SU-DHL-6 (cell line): ENCODE measurements around the gene DCDC2.

Source experiments
- H2AFZ ChIP-seq: fragments of 200-600 bp; sonication (generic); 2 replicates; pipeline ENCODE4 v1.6.1; 2014; ENCODE audit warnings: low read depth, mild to moderate bottlenecking, moderate library complexity, mixed read lengths, antibody characterized with exemption, low read length; ENCODE audit not compliant: severe bottlenecking
- H3F3A ChIP-seq: fragments of 200-600 bp; shearing (Covaris generic); 2 replicates; pipeline ENCODE4 v1.6.0; 2016; ENCODE audit warnings: antibody characterized with exemption, mild to moderate bottlenecking; ENCODE audit not compliant: insufficient read depth
- H3K27ac ChIP-seq: fragments of 200-600 bp; sonication (generic); 2 replicates; pipeline ENCODE4 v1.5.1; 2016; ENCODE audit warnings: low read depth, mild to moderate bottlenecking, low read length, moderate library complexity, mixed read lengths
- H3K27me3 ChIP-seq: fragments of 200-600 bp; sonication (generic), shearing (Covaris generic); 2 replicates; pipeline ENCODE4 v1.6.0; 2014; ENCODE audit warnings: mild to moderate bottlenecking, low read length
- H3K36me3 ChIP-seq: fragments of 200-600 bp; sonication (generic); 2 replicates; pipeline ENCODE4 v1.6.1; 2014; ENCODE audit warnings: mild to moderate bottlenecking, low read length, mixed read lengths
- H3K4me2 ChIP-seq: fragments of 300-600, 200-600 bp; shearing (Covaris generic), sonication (generic); 2 replicates; pipeline ENCODE4 v1.6.0; 2014; ENCODE audit warnings: low read length, low read depth, mild to moderate bottlenecking; ENCODE audit not compliant: poor library complexity, severe bottlenecking
- H3K4me3 ChIP-seq: fragments of 200-600 bp; sonication (generic); 2 replicates; pipeline ENCODE4 v1.5.1; 2014; ENCODE audit warnings: antibody characterized with exemption, low read length, mild to moderate bottlenecking, mixed read lengths; ENCODE audit not compliant: insufficient read depth, poor library complexity, severe bottlenecking
- H3K79me2 ChIP-seq: fragments of 200-600 bp; sonication (generic); 2 replicates; pipeline ENCODE4 v1.6.1; 2014; ENCODE audit warnings: mild to moderate bottlenecking, low read length, moderate library complexity; ENCODE audit not compliant: insufficient read depth
- H3K9ac ChIP-seq: fragments of 200-600 bp; sonication (generic); 2 replicates; pipeline ENCODE4 v1.7.0; 2014; ENCODE audit warnings: mild to moderate bottlenecking, low read length
- H3K9me2 ChIP-seq: fragments of 200-600 bp; sonication (generic); replicated peaks from 2 replicates; pipeline ENCODE4 v1.6.1; 2014; ENCODE audit warnings: low read length; ENCODE audit not compliant: insufficient read depth
- H3K9me3 ChIP-seq: fragments of 200-600 bp; sonication (generic); 2 replicates; pipeline ENCODE4 v1.6.1; 2014; ENCODE audit warnings: low read length, mixed read lengths; ENCODE audit not compliant: insufficient read depth
- H4K20me1 ChIP-seq: fragments of 200-600 bp; sonication (generic); 2 replicates; pipeline ENCODE4 v1.6.1; 2014; ENCODE audit warnings: low read depth, mild to moderate bottlenecking, antibody characterized with exemption, low read length, moderate library complexity, mixed read lengths
- CTCF ChIP-seq: fragments of 200-600 bp; sonication (generic); IDR thresholded peaks from one replicate; pipeline ENCODE4 v1.5.1; 2017; ENCODE audit warnings: antibody characterized with exemption, mild to moderate bottlenecking, low read length, moderate library complexity; ENCODE audit not compliant: insufficient read depth, poor library complexity, severe bottlenecking
- EZH2phosphoT487 ChIP-seq: fragments of 200-600 bp; sonication (generic), shearing (Covaris generic); conservative IDR thresholded peaks from 2 replicates; pipeline ENCODE4 v1.6.1; 2018; ENCODE audit warnings: mild to moderate bottlenecking, antibody characterized with exemption, low read length, moderate library complexity, mixed read lengths

The DCDC2 gene

GRCh38 chr6:24329022-24329421, 28.8 kb downstream of the DCDC2 start:
- no peak overlapping the region for H3K4me2 ChIP-seq
- H3K27me3 ChIP-seq: no peaks in the 10 kb centered on the region
- H3K9ac ChIP-seq: no peak overlapping the region
- no peaks in the 10 kb centered on the region for H3K9me2 ChIP-seq
- no peaks in the 10 kb centered on the region for H3K36me3 ChIP-seq
- H4K20me1 ChIP-seq: no peaks in the 10 kb centered on the region
- H3F3A ChIP-seq: no peaks in the 10 kb centered on the region
- H3K4me3 ChIP-seq: no peak overlapping the region
- TF ChIP-seq CTCF (no peak), EZH2phosphoT487 (no peak)
- no peak overlapping the region for H3K27ac ChIP-seq
- H2AFZ ChIP-seq: no peak overlapping the region
- no peaks in the 10 kb centered on the region for H3K79me2 ChIP-seq
- no peaks in the 10 kb centered on the region for H3K9me3 ChIP-seq

GRCh38 chr6:24327756-24328155, 30.1 kb downstream of the DCDC2 start:
- H3K9me2 ChIP-seq: no peaks in the 10 kb centered on the region
- H4K20me1 ChIP-seq: no peaks in the 10 kb centered on the region
- no peak overlapping the region for H3K9ac ChIP-seq
- no peak overlapping the region for H3K4me2 ChIP-seq
- H3K36me3 ChIP-seq: no peaks in the 10 kb centered on the region
- H3K79me2 ChIP-seq: no peaks in the 10 kb centered on the region
- no peak overlapping the region for H3K27ac ChIP-seq
- H3K4me3 ChIP-seq: no peak overlapping the region
- TF ChIP-seq EZH2phosphoT487 (no peak), CTCF (no peak)
- H3K9me3 ChIP-seq: no peaks in the 10 kb centered on the region
- no peak overlapping the region for H2AFZ ChIP-seq
- H3K27me3 ChIP-seq: no peaks in the 10 kb centered on the region
- no peaks in the 10 kb centered on the region for H3F3A ChIP-seq

- TF ChIP-seq EZH2phosphoT487: no peak
- no peak for TF ChIP-seq CTCF
- Histone ChIP-seq H2AFZ (no peak overlapping the region), H3F3A (no peaks in the 10 kb centered on the region), H3K36me3 (no peaks in the 10 kb centered on the region), H3K9ac (no peak overlapping the region), H3K4me3 (no peak overlapping the region), H3K4me2 (no peak overlapping the region), H3K9me3 (no peaks in the 10 kb centered on the region), H4K20me1 (no peaks in the 10 kb centered on the region), H3K27ac (no peak overlapping the region), H3K79me2 (no peaks in the 10 kb centered on the region), H3K27me3 (no peaks in the 10 kb centered on the region), H3K9me2 (no peaks in the 10 kb centered on the region)
Measured at GRCh38 chr6:24325978-24326377, 31.9 kb downstream of the DCDC2 start.
